Prostate gland (tissue), 2 donors: ENCODE data around the gene CLASP1.

Source experiments
- CTCF ChIP-seq, 4 experiments: fragments of 200-600 bp in 2 of 4; fragments of 450-650 bp in 2 of 4; sonication (generic) in 2 of 4; IDR thresholded peaks; 1 replicate in 3 of 4; 2 replicates in 1 of 4; pipeline ENCODE4 v1.5.1; 2016 to 2019; ENCODE audit warnings: antibody characterized with exemption in 4 of 4, mild to moderate bottlenecking in 2 of 4, moderate library complexity in 2 of 4
- POLR2A ChIP-seq: fragments of 450-650 bp; IDR thresholded peaks from one replicate; pipeline ENCODE4 v1.6.1; 2016; ENCODE audit warnings: antibody characterized with exemption, mild to moderate bottlenecking

- TF ChIP-seq CTCF (IDR thresholded peaks at IDR 0.05) (no peak), POLR2A (no peak)
Measured at GRCh38 chr2:121611730-121612705, 37.2 kb downstream of the CLASP1 start.
